Coronary artery (tissue), 2 donors: Measurements from ENCODE around the gene PITPNM1.

Experiments used
- DNase-seq: peaks from one replicate; pipeline ENCODE4 v3.0.0-alpha.2; 2017; ENCODE audit warnings: low spot score
- H3K27ac ChIP-seq, 2 donors: fragments of 200-600 bp; sonication (generic); one replicate each; pipeline ENCODE4 v1.5.1; 2016 to 2019
- H3K4me3 ChIP-seq: fragments of 200-600 bp; sonication (generic); 2 replicates; pipeline ENCODE4 v1.5.1; 2016; ENCODE audit warnings: mild to moderate bottlenecking, moderate library complexity
- CTCF ChIP-seq: fragments of 200-600 bp; sonication (generic); IDR thresholded peaks from one replicate; pipeline ENCODE4 v1.5.1; 2019; ENCODE audit warnings: antibody characterized with exemption

PITPNM1 gene

GRCh38 chr11:67534070-67534679 lies 29.0 kb upstream of the PITPNM1 start:
- H3K4me3 ChIP-seq, result no peak overlapping the region
- no peak for TF ChIP-seq CTCF
- no peak for DNase-seq
- H3K27ac ChIP-seq, result no peak overlapping the region

- H3K4me3 ChIP-seq, result no peak overlapping the region
- no peak for TF ChIP-seq CTCF
- no peak overlapping the region for H3K27ac ChIP-seq
- DNase-seq, result no peak
Observed at GRCh38 chr11:67532889-67533288, 27.7 kb upstream of the PITPNM1 start.

GRCh38 chr11:67530282-67530592 lies 25.1 kb upstream of the PITPNM1 start:
- no peak overlapping the region for H3K27ac ChIP-seq
- DNase-seq, result no peak
- no peak for TF ChIP-seq CTCF
- no peak overlapping the region for H3K4me3 ChIP-seq

- no peak for DNase-seq
- no peak for TF ChIP-seq CTCF
- no peak overlapping the region for H3K27ac ChIP-seq
- H3K4me3 ChIP-seq, result no peak overlapping the region
Observed at GRCh38 chr11:67528376-67528775, 23.2 kb upstream of the PITPNM1 start.

- DNase-seq, result peak; percentile 62
Observed at GRCh38 chr11:67525275-67525976, 20.3 kb upstream of the PITPNM1 start.

GRCh38 chr11:67524480-67524808 lies 19.3 kb upstream of the PITPNM1 start:
- peak; percentile 54 for DNase-seq
- Histone ChIP-seq H3K27ac (no peak overlapping the region), H3K4me3 (no peak overlapping the region)
- TF ChIP-seq CTCF, result no peak

More at GRCh38 chr11:67525275-67525976, 20.3 kb upstream of the PITPNM1 start:
- Histone ChIP-seq H3K4me3 (no peak overlapping the region), H3K27ac (no peak overlapping the region)
- TF ChIP-seq CTCF, result no peak
